ENCODE measurements around the gene CAMSAP1.

DNA sequence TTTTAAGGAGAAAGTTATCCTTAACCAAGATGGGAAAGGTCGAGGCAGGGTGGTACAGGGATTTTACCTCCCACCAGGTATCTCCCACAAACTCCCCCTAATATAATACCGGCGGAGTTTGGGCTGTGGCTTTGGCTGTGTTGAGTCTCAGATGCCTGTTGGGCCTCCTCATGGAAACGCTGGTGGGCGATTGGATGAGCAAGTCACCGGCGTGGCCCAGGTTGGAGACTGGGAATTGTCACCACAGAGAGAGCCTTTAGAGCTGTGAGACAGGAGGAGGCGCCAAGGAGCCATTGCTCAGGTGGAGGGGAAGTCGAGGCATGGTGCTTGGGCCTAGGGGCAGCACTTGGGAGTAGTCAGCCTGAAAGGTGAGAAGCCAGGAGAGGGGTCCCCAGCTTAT, 3.4 kb upstream of the CAMSAP1 start:
- TF ChIP-seq, protein P1, sequence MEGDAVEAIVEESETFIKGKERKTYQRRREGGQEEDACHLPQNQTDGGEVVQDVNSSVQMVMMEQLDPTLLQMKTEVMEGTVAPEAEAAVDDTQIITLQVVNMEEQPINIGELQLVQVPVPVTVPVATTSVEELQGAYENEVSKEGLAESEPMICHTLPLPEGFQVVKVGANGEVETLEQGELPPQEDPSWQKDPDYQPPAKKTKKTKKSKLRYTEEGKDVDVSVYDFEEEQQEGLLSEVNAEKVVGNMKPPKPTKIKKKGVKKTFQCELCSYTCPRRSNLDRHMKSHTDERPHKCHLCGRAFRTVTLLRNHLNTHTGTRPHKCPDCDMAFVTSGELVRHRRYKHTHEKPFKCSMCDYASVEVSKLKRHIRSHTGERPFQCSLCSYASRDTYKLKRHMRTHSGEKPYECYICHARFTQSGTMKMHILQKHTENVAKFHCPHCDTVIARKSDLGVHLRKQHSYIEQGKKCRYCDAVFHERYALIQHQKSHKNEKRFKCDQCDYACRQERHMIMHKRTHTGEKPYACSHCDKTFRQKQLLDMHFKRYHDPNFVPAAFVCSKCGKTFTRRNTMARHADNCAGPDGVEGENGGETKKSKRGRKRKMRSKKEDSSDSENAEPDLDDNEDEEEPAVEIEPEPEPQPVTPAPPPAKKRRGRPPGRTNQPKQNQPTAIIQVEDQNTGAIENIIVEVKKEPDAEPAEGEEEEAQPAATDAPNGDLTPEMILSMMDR (conservative IDR thresholded peaks at IDR 0.05; ENCODE audit: low read length), result no peak
- no peak for TF ChIP-seq EZH2phosphoT487 (IDR thresholded peaks at IDR 0.05; ENCODE audit: borderline replicate concordance, low read depth, low read length)

Data from OCI-LY7 (cell line).